PC-3 (cell line): Measurements from ENCODE around the gene SIPA1L3. TPM values are rescaled to one million over a fixed set of nuclear protein-coding genes. Genes with fewer than 3 reads are reported as not detected.

Experiments
- ATAC-seq: fragments of 200-7000 bp; cut with Tn5 transposase; 2 replicates; pipeline ENCODE4 v1.9.1; 2020; ENCODE audit warnings: mild to moderate bottlenecking, moderate library complexity
- BruUV-seq: library from RNA; stranded (reverse); fragments of 400-500 nt; replicated peaks from 2 replicates; lab custom pipeline; 2021; lab: Mats Ljungman, UMichigan
- CTCF ChIA-PET: fragments of 300-600 bp; sonication (Branson Sonifier 250); formaldehyde crosslinking; loops from one replicate; lab custom pipeline; 2022; ENCODE audit warnings: antibody characterized with exemption; lab: Charles Lee
- POLR2A ChIA-PET: fragments of 300-600 bp; sonication (Branson Sonifier 250); formaldehyde crosslinking; loops from one replicate; lab custom pipeline; 2022; ENCODE audit warnings: antibody characterized with exemption; ENCODE audit not compliant: unreplicated experiment; lab: Charles Lee
- DNase-seq: peaks from one replicate; pipeline ENCODE4 v3.0.0-alpha.2; 2015
- H2AFZ ChIP-seq: fragments of 300-600 bp; sonication (generic); 2 replicates; pipeline ENCODE4 v1.6.0; 2016; ENCODE audit warnings: antibody characterized with exemption, low read length
- H3F3A ChIP-seq: fragments of 300-600 bp; sonication (generic); one replicate; pipeline ENCODE4 v1.6.0; 2017; ENCODE audit warnings: antibody characterized with exemption, low read length, control low read depth, mild to moderate bottlenecking; ENCODE audit not compliant: unreplicated experiment
- H3K27ac ChIP-seq: fragments of 300-600 bp; sonication (generic); 2 replicates; pipeline ENCODE4 v1.5.1; 2016; ENCODE audit warnings: mild to moderate bottlenecking, low read length
- H3K27me3 ChIP-seq: fragments of 300-600 bp; sonication (generic); 2 replicates; pipeline ENCODE4 v1.6.1; 2016; ENCODE audit warnings: low read length, mixed read lengths
- H3K36me3 ChIP-seq: fragments of 300-600 bp; sonication (generic); 2 replicates; pipeline ENCODE4 v1.6.1; 2016; ENCODE audit warnings: low read depth, mixed run types, low read length, mixed read lengths
- H3K4me1 ChIP-seq: fragments of 300-600 bp; sonication (generic); 2 replicates; pipeline ENCODE4 v1.5.1; 2016; ENCODE audit warnings: low read length; ENCODE audit not compliant: insufficient read depth
- H3K4me2 ChIP-seq: fragments of 300-600 bp; sonication (generic); 2 replicates; pipeline ENCODE4 v1.6.0; 2016; ENCODE audit warnings: low read length
- H3K4me3 ChIP-seq: fragments of 300-600 bp; sonication (generic); 2 replicates; pipeline ENCODE4 v1.5.1; 2016; ENCODE audit warnings: mild to moderate bottlenecking, low read length, mixed read lengths
- H3K79me2 ChIP-seq: fragments of 300-600 bp; sonication (generic); 2 replicates; pipeline ENCODE4 v1.6.1; 2017; ENCODE audit warnings: low read length, mixed read lengths
- H3K9ac ChIP-seq: fragments of 300-600 bp; sonication (generic); 2 replicates; pipeline ENCODE4 v1.6.0; 2016; ENCODE audit warnings: mild to moderate bottlenecking, low read length
- H3K9me2 ChIP-seq: fragments of 300-600 bp; sonication (generic); replicated peaks from 2 replicates; pipeline ENCODE4 v1.6.1; 2016; ENCODE audit warnings: mixed run types, low read length, mixed read lengths
- H3K9me3 ChIP-seq: fragments of 300-600 bp; sonication (generic); 2 replicates; pipeline ENCODE4 v1.6.1; 2016; ENCODE audit warnings: low read length, mixed read lengths
- H4K20me1 ChIP-seq: fragments of 300-600 bp; sonication (generic); 2 replicates; pipeline ENCODE4 v1.6.1; 2016; ENCODE audit warnings: low read length, mixed read lengths
- EZH2 ChIP-seq: fragments of 300-600 bp; sonication (generic); IDR thresholded peaks from one replicate; pipeline ENCODE4 v1.6.1; 2017; ENCODE audit warnings: antibody characterized with exemption, mild to moderate bottlenecking, low read length; ENCODE audit not compliant: unreplicated experiment
- EZH2phosphoT487 ChIP-seq: fragments of 300-600 bp; sonication (generic); IDR thresholded peaks from 2 replicates; pipeline ENCODE4 v1.6.1; 2018; ENCODE audit warnings: mild to moderate bottlenecking, antibody characterized with exemption, low read length, borderline replicate concordance
- intact Hi-C: fragments of 100-400 bp; cut with micrococcal nuclease; formaldehyde crosslinking; loops from 2 replicates; pipeline ENCODE4 v1.9.0; 2023
- total RNA-seq: library from RNA; depleted of rRNA; stranded (reverse); fragments of >200 nt; gene quantifications from 2 replicates; pipeline ENCODE4 v1.2.3, GENCODE V29; 2014
- TF ChIP-seq, protein P1 (sequence below): fragments of 300-600 bp; sonication (generic); conservative IDR thresholded peaks from 2 replicates; pipeline ENCODE4 v1.5.1; 2017; ENCODE audit warnings: antibody characterized with exemption, low read depth, mild to moderate bottlenecking, low read length

The SIPA1L3 gene
- total RNA-seq, 1 experiment from 2014 or later = 38.7 TPM

DNA sequence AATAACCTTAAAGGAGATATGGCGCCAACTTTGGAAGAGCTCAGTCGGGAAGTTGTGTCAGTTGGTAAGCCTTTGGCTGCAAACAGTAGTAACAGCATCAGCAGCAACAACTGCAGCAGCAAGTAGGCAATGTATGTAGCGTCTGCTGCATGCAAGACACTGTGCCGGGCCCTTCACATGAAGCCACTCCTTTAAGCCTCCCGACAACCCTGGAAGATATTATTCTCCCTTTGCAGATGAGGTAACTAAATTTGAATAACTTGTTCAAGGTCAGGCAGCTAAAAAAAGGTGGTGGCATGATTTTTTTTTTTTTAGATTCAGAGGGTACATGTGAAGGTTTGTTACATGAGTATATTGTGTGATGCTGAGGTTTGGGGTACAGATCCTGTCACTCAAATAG lies 19.7 kb downstream of the SIPA1L3 start:
- CTCF ChIA-PET = no interaction called here
- ATAC-seq (no peak), DNase-seq (no peak)
- TF ChIP-seq EZH2phosphoT487 (no peak), EZH2 (no peak)
- TF ChIP-seq, protein P1, sequence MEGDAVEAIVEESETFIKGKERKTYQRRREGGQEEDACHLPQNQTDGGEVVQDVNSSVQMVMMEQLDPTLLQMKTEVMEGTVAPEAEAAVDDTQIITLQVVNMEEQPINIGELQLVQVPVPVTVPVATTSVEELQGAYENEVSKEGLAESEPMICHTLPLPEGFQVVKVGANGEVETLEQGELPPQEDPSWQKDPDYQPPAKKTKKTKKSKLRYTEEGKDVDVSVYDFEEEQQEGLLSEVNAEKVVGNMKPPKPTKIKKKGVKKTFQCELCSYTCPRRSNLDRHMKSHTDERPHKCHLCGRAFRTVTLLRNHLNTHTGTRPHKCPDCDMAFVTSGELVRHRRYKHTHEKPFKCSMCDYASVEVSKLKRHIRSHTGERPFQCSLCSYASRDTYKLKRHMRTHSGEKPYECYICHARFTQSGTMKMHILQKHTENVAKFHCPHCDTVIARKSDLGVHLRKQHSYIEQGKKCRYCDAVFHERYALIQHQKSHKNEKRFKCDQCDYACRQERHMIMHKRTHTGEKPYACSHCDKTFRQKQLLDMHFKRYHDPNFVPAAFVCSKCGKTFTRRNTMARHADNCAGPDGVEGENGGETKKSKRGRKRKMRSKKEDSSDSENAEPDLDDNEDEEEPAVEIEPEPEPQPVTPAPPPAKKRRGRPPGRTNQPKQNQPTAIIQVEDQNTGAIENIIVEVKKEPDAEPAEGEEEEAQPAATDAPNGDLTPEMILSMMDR = no peak
- Histone ChIP-seq H3K9me3 (no peaks in the 10 kb centered on the region), H3K4me3 (no peak overlapping the region), H3K9me2 (no peaks in the 10 kb centered on the region), H3K4me1 (peaks cover 9% of the 10 kb centered on the region), H3K27ac (no peak overlapping the region), H3K4me2 (no peak overlapping the region), H3K27me3 (no peaks in the 10 kb centered on the region), H3K9ac (no peak overlapping the region), H4K20me1 (no peaks in the 10 kb centered on the region), H3K36me3 (peaks cover 3% of the 10 kb centered on the region), H3F3A (no peaks in the 10 kb centered on the region), H2AFZ (no peak overlapping the region), H3K79me2 (peaks cover 73% of the 10 kb centered on the region)
- POLR2A ChIA-PET = interaction anchor here (0.6 kb wide), 1 partner anchor 8 kb away, joined by 4 read pairs; no protein-coding TSS in a partner anchor
- intact Hi-C loops = no loop called here
- no TSS peak for BruUV-seq

DNA sequence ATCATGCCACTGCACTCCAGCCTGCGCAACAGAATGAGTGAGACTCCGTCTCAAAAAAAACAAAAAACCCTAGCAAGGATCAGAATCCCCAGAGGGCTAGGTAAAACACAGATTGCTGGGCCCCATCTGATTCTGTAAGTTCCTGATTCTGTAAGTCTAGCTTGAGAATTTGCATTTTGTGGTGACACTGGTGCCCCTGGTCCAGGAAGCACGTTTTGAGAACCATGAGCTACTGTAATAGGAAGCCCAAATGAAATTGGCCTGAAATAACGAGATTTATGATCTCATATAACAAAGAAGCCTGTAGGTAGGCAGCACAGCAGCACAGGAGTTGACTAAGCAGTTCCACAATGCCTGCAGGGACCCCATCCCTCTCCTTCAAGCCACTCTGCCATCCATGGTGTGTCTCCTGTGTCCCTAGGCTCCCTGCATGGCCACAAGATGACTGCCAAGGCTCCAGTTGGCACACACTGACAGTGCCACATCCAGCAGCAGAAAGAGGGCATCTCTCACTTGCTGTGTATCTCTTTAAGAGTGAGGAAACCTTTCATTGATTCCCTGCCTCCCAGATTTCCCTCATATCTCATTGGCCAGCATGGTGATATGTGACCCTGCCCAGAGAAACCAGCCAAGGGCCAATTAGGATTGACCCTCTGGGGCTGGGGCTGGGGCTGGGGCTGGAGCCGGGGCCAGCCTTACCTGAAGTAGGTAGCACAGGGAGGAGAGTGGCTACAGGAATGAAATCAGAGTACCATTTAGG lies 21.7 kb downstream of the SIPA1L3 start:
- Histone ChIP-seq H4K20me1 (no peaks in the 10 kb centered on the region), H3K4me2 (no peak overlapping the region), H3K4me3 (no peak overlapping the region), H2AFZ (no peak overlapping the region), H3K9me2 (no peaks in the 10 kb centered on the region), H3K4me1 (peaks cover 28% of the 10 kb centered on the region), H3K27ac (no peak overlapping the region), H3K9ac (no peak overlapping the region), H3K27me3 (no peaks in the 10 kb centered on the region), H3K36me3 (peaks cover 3% of the 10 kb centered on the region; the same call in 1 of the 2 replicates), H3K79me2 (peaks cover 77% of the 10 kb centered on the region), H3K9me3 (no peaks in the 10 kb centered on the region), H3F3A (no peaks in the 10 kb centered on the region)
- no TSS peak for BruUV-seq
- ChIA-PET CTCF (no interaction called here), POLR2A (no interaction called here)
- no peak for DNase-seq
- no peak for ATAC-seq
- intact Hi-C loops = no loop called here
- TF ChIP-seq, protein P1 = no peak
- TF ChIP-seq EZH2 (no peak), EZH2phosphoT487 (no peak)

DNA sequence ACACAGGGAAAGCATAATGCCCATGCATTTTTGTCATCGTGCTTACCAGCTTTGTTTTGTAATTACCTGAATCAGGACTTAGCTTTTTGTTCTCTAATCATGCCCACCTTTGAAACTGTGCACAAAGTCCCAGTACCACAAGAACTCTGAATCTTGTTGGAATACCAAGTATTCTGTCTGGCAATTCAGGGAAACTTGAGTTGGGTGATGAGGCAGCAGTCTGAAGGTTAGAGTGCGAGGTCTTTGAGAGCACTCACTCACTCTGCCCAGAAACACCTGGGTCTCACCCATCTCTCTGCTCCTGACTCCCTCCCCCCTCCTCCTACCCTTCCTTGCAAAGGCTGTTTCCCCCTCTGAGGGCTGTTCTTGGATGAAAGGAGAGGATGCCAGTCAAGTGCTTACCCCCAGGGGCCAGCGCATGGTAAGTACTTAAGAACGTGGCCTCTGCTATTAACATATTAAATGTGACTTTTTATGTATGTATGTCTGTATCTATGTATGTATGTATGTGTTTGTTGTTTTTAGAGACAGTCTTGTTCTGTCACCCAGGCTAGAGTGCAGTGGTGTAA lies 22.4 kb downstream of the SIPA1L3 start:
- TF ChIP-seq EZH2 (no peak), EZH2phosphoT487 (no peak)
- TF ChIP-seq, protein P1 = no peak
- no peak overlapping the region for H3K4me3 ChIP-seq
- no peak overlapping the region for H3K9ac ChIP-seq
- no peaks in the 10 kb centered on the region for H3K9me2 ChIP-seq
- H4K20me1 ChIP-seq = no peaks in the 10 kb centered on the region
- peaks cover 9% of the 10 kb centered on the region for H3K36me3 ChIP-seq
- H3K4me1 ChIP-seq = peaks cover 35% of the 10 kb centered on the region
- H3K9me3 ChIP-seq = no peaks in the 10 kb centered on the region
- no peaks in the 10 kb centered on the region for H3K27me3 ChIP-seq
- intact Hi-C loops = no loop called here
- H3K27ac ChIP-seq = no peak overlapping the region
- ATAC-seq = no peak
- CTCF ChIA-PET = no interaction called here
- H2AFZ ChIP-seq = no peak overlapping the region
- H3K4me2 ChIP-seq = no peak overlapping the region
- no peak for DNase-seq
- POLR2A ChIA-PET = no interaction called here
- H3K79me2 ChIP-seq = peaks cover 83% of the 10 kb centered on the region
- peaks cover 4% of the 10 kb centered on the region for H3F3A ChIP-seq
- no TSS peak for BruUV-seq
